Measurements from ENCODE around the gene C2orf69.
A peak's percentile ranks its signal among the peaks of the same experiment; 100 is the strongest.

C2orf69 gene

GRCh38 chr2:199955339-199956061 is 44.4 kb downstream of the C2orf69 start, which contains the start of the genes MAIP1 and TYW5:
Gene MAIP1 (plus strand): TSS chr2:199955582. CDS start chr2:199955799, 217 bp downstream.
Gene TYW5 (minus strand): TSS chr2:199955491. CDS start chr2:199955470, 21 bp downstream.
- peak; percentile 9 for TF ChIP-seq CTCF (IDR thresholded peaks at IDR 0.05; ENCODE audit: low read depth, low read length)
- in situ Hi-C loops (cut with HindIII; ENCODE audit: low sequenced_read_pairs) = no loop called here
- H3K4me3 ChIP-seq (ENCODE audit: low read depth, low read length) = peak within 1 kb of the TSS; percentile 66
- peak; percentile 88 for DNase-seq (ENCODE audit: low read depth, low spot score)

GRCh38 chr2:199956062-199956380 is 44.9 kb downstream of the C2orf69 start:
- in situ Hi-C loops (cut with HindIII; ENCODE audit: low sequenced_read_pairs) = no loop called here
- H3K4me3 ChIP-seq (ENCODE audit: low read depth, low read length) = peak overlapping the region; percentile 66
- no peak for TF ChIP-seq CTCF (IDR thresholded peaks at IDR 0.05; ENCODE audit: low read depth, low read length)
- no peak for DNase-seq (ENCODE audit: low read depth, low spot score)

- no peak for TF ChIP-seq CTCF (IDR thresholded peaks at IDR 0.05; ENCODE audit: low read depth, low read length)
- in situ Hi-C loops (cut with HindIII; ENCODE audit: low sequenced_read_pairs) = no loop called here
- H3K4me3 ChIP-seq (ENCODE audit: low read depth, low read length) = no peak overlapping the region
- no peak for DNase-seq (ENCODE audit: low read depth, low spot score)
These were observed 46.9 kb downstream of the C2orf69 start for GRCh38 chr2:199958014-199958413.

GRCh38 chr2:199962203-199962602 is 51.1 kb downstream of the C2orf69 start:
- no peak for TF ChIP-seq CTCF (IDR thresholded peaks at IDR 0.05; ENCODE audit: low read depth, low read length)
- no peak overlapping the region for H3K4me3 ChIP-seq (ENCODE audit: low read depth, low read length)
- DNase-seq (ENCODE audit: low read depth, low spot score) = no peak
- in situ Hi-C loops (cut with HindIII; ENCODE audit: low sequenced_read_pairs) = no loop called here

- TF ChIP-seq CTCF (IDR thresholded peaks at IDR 0.05; ENCODE audit: low read depth, low read length) = no peak
- in situ Hi-C loops (cut with HindIII; ENCODE audit: low sequenced_read_pairs) = no loop called here
- DNase-seq (ENCODE audit: low read depth, low spot score) = no peak
These were observed 55.3 kb downstream of the C2orf69 start for GRCh38 chr2:199966405-199966804.

GRCh38 chr2:199966976-199967375 is 55.9 kb downstream of the C2orf69 start:
- DNase-seq (ENCODE audit: low read depth, low spot score) = no peak
- H3K4me3 ChIP-seq (ENCODE audit: low read depth, low read length) = no peak overlapping the region
- in situ Hi-C loops (cut with HindIII; ENCODE audit: low sequenced_read_pairs) = no loop called here
- TF ChIP-seq CTCF (IDR thresholded peaks at IDR 0.05; ENCODE audit: low read depth, low read length) = no peak

More at GRCh38 chr2:199966405-199966804, 55.3 kb downstream of the C2orf69 start:
- H3K4me3 ChIP-seq (ENCODE audit: low read depth, low read length) = no peak overlapping the region

Measured in astrocyte of the spinal cord (primary cell).